ENCODE measurements around the gene RPL41.
"Not testable (repeated sequence)": the region's sequence is repeated elsewhere in the genome, so short reads cannot be mapped to it uniquely, and the experiment has no call there.

Gene RPL41

GRCh38 chr12:56154818-56155217 lies 38.4 kb downstream of the RPL41 start:
- DNase-seq (ENCODE audit: low read depth in 1 of 2, low spot score in 1 of 2): no peak
- no peak overlapping the region for H3K4me3 ChIP-seq (replicated peaks; ENCODE audit: insufficient read depth, low read length)
- H3K27me3 ChIP-seq (ENCODE audit: insufficient read depth, poor library complexity, severe bottlenecking): no peaks in the 10 kb centered on the region
- TF ChIP-seq CTCF (IDR thresholded peaks at IDR 0.05; ENCODE audit: insufficient read depth, low read length) (no peak), GABPA (IDR thresholded peaks at IDR 0.05; ENCODE audit: low read depth) (no peak), POLR2AphosphoS5 (IDR thresholded peaks at IDR 0.05; ENCODE audit: low read depth) (no peak), REST (IDR thresholded peaks at IDR 0.05; ENCODE audit: insufficient replicate concordance, low read depth) (no peak), SPI1 (IDR thresholded peaks at IDR 0.05; ENCODE audit: borderline replicate concordance, low read depth) (no peak)
- no peak overlapping the region for H3K27ac ChIP-seq (replicated peaks)

GRCh38 chr12:56155256-56155845 lies 38.9 kb downstream of the RPL41 start:
- Histone ChIP-seq H3K27me3 (ENCODE audit: insufficient read depth, poor library complexity, severe bottlenecking) (no peaks in the 10 kb centered on the region), H3K4me3 (replicated peaks; ENCODE audit: insufficient read depth, low read length) (no peak overlapping the region), H3K27ac (replicated peaks) (no peak overlapping the region)
- DNase-seq (ENCODE audit: low read depth in 1 of 2, low spot score in 1 of 2): no peak
- no peak for TF ChIP-seq CTCF (IDR thresholded peaks at IDR 0.05; ENCODE audit: insufficient read depth, low read length)

GRCh38 chr12:56156464-56157200 lies 40.2 kb downstream of the RPL41 start:
- not testable (repeated sequence) for DNase-seq (ENCODE audit: low read depth in 1 of 2, low spot score in 1 of 2); H3K4me3 ChIP-seq (replicated peaks; ENCODE audit: insufficient read depth, low read length); H3K27me3 ChIP-seq (ENCODE audit: insufficient read depth, poor library complexity, severe bottlenecking)
- peak overlapping the region; percentile 96 for H3K27ac ChIP-seq (replicated peaks)

GRCh38 chr12:56157201-56158028 lies 41.0 kb downstream of the RPL41 start:
- Histone ChIP-seq H3K27ac (replicated peaks) (peak overlapping the region; percentile 96), H3K4me3 (replicated peaks; ENCODE audit: insufficient read depth, low read length) (peak overlapping the region; percentile 64), H3K27me3 (ENCODE audit: insufficient read depth, poor library complexity, severe bottlenecking) (no peaks in the 10 kb centered on the region)
- peak; percentile 82 to 85 for DNase-seq (ENCODE audit: low read depth in 1 of 2, low spot score in 1 of 2)
- TF ChIP-seq SPI1 (IDR thresholded peaks at IDR 0.05; ENCODE audit: borderline replicate concordance, low read depth) (peak; percentile 66; the same call in 1 of the 2 replicates), REST (IDR thresholded peaks at IDR 0.05; ENCODE audit: insufficient replicate concordance, low read depth) (no peak), CTCF (IDR thresholded peaks at IDR 0.05; ENCODE audit: insufficient read depth, low read length) (peak; percentile 56)
